Measurements from ENCODE around the gene FAM227B.
"Not testable (repeated sequence)": the region's sequence is repeated elsewhere in the genome, so short reads cannot be mapped to it uniquely, and the experiment has no call there.

FAM227B gene

DNA sequence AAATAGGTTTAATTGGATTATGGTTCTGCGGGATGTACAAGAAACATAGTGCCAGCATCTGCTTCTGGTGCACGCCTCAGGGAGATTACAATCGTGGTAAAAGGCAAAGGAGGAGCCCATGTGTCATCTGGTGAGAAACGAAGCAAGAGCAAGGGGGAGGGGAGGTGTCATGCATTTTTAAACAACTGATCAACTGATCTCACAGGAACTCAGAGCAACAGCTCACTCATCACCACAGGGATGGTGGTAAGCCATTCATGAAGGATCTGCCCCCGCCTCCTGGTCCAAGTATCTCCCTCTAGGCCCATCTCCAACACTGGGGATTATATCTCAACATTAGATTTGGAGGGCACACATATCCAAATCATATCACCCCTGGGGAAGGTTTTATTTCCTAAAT is 239.7 kb downstream of the FAM227B start:
- DNase-seq = peak; percentile 18
- H3K27me3 ChIP-seq = no peaks in the 10 kb centered on the region
- no peaks in the 10 kb centered on the region for H3K36me3 ChIP-seq
- no peak overlapping the region for H3K4me3 ChIP-seq (ENCODE audit: low read depth, low read length)
- H3K9me3 ChIP-seq = no peaks in the 10 kb centered on the region
- TF ChIP-seq, protein P1, sequence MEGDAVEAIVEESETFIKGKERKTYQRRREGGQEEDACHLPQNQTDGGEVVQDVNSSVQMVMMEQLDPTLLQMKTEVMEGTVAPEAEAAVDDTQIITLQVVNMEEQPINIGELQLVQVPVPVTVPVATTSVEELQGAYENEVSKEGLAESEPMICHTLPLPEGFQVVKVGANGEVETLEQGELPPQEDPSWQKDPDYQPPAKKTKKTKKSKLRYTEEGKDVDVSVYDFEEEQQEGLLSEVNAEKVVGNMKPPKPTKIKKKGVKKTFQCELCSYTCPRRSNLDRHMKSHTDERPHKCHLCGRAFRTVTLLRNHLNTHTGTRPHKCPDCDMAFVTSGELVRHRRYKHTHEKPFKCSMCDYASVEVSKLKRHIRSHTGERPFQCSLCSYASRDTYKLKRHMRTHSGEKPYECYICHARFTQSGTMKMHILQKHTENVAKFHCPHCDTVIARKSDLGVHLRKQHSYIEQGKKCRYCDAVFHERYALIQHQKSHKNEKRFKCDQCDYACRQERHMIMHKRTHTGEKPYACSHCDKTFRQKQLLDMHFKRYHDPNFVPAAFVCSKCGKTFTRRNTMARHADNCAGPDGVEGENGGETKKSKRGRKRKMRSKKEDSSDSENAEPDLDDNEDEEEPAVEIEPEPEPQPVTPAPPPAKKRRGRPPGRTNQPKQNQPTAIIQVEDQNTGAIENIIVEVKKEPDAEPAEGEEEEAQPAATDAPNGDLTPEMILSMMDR (IDR thresholded peaks at IDR 0.05; ENCODE audit: low read depth, low read length) = no peak
- H3K4me1 ChIP-seq = peaks cover 2% of the 10 kb centered on the region; the same call in 1 of the 2 replicates

DNA sequence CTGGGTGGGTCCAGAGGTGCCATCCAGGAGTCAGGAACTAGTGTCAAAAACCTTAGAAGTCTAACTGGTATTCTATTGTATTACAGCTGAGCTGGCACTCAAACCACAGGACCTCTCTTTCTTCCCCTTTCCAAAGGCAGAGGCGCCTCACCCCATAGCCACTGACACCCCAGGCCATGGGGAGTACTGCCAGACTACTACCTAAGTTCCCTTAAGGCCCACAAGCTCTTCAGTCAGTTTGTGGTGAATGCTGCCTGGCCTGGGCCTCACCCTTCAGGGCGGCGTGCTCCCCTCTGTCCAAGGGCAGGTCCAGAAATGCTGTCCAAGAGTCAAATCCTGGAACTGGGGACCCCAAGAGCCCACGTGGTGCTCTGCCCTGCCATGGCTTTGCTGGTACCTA is 240.6 kb downstream of the FAM227B start:
- no peaks in the 10 kb centered on the region for H3K36me3 ChIP-seq
- H3K9me3 ChIP-seq = no peaks in the 10 kb centered on the region
- H3K4me3 ChIP-seq (ENCODE audit: low read depth, low read length) = no peak overlapping the region
- H3K27me3 ChIP-seq = no peaks in the 10 kb centered on the region
- H3K4me1 ChIP-seq = peaks cover 2% of the 10 kb centered on the region; the same call in 1 of the 2 replicates
- DNase-seq = no peak
- TF ChIP-seq, protein P1 (IDR thresholded peaks at IDR 0.05; ENCODE audit: low read depth, low read length) = no peak

DNA sequence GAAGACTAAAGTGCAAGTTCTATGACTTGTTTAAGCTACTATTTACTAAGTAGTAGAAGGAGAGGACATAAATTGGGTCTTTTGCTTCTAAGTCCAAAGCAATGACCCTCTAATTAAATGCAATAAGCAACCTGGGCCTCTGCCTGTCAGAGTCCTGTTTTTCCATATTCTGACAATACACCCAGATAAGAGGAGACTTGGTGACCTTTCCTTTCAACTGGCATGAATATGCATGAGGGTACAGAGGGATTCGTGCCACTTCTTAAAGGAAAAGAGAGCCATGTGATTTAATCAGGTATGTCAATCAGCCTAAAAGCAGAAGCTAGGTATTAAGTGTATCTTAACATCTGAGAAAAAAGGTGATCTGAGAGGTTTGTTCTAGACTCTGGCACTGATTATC is 248.3 kb downstream of the FAM227B start:
- Histone ChIP-seq H3K4me1 (peaks cover 5% of the 10 kb centered on the region; the same call in 1 of the 2 replicates), H3K9me3 (no peaks in the 10 kb centered on the region), H3K27me3 (no peaks in the 10 kb centered on the region), H3K36me3 (no peaks in the 10 kb centered on the region), H3K4me3 (ENCODE audit: low read depth, low read length) (no peak overlapping the region)
- DNase-seq = no peak
- TF ChIP-seq, protein P1 (IDR thresholded peaks at IDR 0.05; ENCODE audit: low read depth, low read length) = no peak

DNA sequence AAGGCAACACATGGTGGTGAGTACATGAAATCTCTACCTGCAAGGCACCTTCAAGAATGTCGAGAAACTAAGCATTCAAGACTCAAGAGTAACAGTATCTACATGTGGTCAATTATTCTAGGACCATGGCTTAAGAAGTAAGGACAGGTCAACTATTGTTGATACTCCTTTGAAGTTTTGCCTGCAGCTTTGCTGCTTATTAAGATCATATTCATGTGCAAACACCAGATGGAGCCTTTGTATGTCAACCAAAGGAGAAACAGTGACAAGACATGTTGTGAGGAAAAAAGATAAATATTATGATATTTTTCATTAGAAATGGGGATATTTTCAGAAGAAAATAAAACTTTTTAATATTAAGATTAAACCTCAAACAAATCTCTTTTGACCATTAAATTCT is 249.8 kb downstream of the FAM227B start:
- H3K9me3 ChIP-seq = no peaks in the 10 kb centered on the region
- H3K4me1 ChIP-seq = peaks cover 5% of the 10 kb centered on the region; the same call in 1 of the 2 replicates
- TF ChIP-seq, protein P1 (IDR thresholded peaks at IDR 0.05; ENCODE audit: low read depth, low read length) = peak; percentile 38
- no peak for DNase-seq
- H3K27me3 ChIP-seq = no peaks in the 10 kb centered on the region
- H3K36me3 ChIP-seq = no peaks in the 10 kb centered on the region
- no peak overlapping the region for H3K4me3 ChIP-seq (ENCODE audit: low read depth, low read length)

DNA sequence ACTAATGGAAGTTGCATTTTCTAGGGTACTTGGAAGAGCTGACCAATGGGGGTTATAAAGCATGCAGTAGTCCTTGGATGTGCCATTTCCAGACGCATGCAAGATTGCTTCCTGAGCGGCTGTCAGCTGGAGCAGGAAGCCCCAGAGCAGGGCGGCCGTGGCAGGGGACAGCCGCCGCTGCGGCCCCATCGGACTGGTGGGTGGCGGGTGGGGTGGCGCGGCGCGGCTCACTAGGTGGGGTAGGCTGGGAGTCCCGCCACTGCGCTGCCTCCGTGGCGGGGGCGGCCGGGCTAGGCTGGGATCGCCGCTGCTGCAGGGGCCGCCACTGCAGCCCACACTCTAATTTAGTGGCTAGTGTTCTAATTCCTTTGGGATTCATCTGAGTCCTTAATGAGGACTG is 254.1 kb downstream of the FAM227B start:
- Histone ChIP-seq H3K9me3 (no peaks in the 10 kb centered on the region), H3K4me1 (no peaks in the 10 kb centered on the region; the same call in 1 of the 2 replicates), H3K27me3 (no peaks in the 10 kb centered on the region), H3K4me3 (ENCODE audit: low read depth, low read length) (no peak overlapping the region), H3K36me3 (no peaks in the 10 kb centered on the region)
- TF ChIP-seq, protein P1 (IDR thresholded peaks at IDR 0.05; ENCODE audit: low read depth, low read length) = no peak
- DNase-seq = no peak

DNA sequence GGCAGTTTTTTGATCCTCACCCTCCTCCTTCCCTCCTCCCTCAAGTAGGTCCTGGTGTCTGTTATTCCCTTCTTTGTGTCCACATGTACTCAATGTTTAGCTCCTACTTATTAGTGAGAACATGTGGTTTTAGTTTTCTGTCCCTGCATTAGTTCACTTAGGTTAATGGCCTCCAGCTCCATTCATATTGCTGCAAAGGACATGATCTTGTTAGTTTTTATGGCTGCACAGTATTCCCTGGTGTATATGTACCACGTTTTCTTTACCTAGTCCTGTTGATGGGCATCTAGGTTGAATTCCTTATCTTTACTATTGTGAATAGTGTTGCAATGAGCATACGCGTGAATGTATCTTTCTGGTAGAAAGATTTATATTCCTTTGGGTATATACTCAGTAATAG is 259.2 kb downstream of the FAM227B start:
- H3K27me3 ChIP-seq = no peaks in the 10 kb centered on the region
- no peaks in the 10 kb centered on the region for H3K36me3 ChIP-seq
- no peak overlapping the region for H3K4me3 ChIP-seq (ENCODE audit: low read depth, low read length)
- no peaks in the 10 kb centered on the region for H3K4me1 ChIP-seq
- TF ChIP-seq, protein P1 (IDR thresholded peaks at IDR 0.05; ENCODE audit: low read depth, low read length) = no peak
- H3K9me3 ChIP-seq = no peaks in the 10 kb centered on the region
- DNase-seq = no peak

DNA sequence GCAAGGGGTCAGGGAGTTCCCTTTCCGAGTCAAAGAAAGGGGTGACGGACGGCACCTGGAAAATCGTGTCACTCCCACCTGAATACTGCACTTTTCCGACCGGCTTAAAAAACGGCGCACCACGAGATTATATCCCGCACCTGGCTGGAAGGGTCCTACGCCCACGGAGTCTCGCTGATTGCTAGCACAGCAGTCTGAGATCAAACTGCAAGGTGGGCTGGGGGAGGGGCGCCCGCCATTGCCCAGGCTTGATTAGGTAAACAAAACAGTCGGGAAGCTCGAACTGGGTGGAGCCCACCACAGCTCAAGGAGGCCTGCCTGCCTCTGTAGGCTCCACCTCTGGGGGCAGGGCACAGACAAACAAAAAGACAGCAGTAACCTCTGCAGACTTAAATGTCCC is 266.2 kb downstream of the FAM227B start:
- not testable (repeated sequence) for H3K4me1 ChIP-seq; H3K36me3 ChIP-seq; H3K27me3 ChIP-seq; H3K9me3 ChIP-seq; H3K4me3 ChIP-seq (ENCODE audit: low read depth, low read length); DNase-seq
